GM12864 (cell line): Measurements from ENCODE around the gene ELK1.
"Not testable (repeated sequence)": the region's sequence is repeated elsewhere in the genome, so short reads cannot be mapped to it uniquely, and the experiment has no call there.

Experiments
- DNase-seq: peaks from one replicate; pipeline ENCODE4 v3.0.0-alpha.2; 2011; ENCODE audit warnings: low read depth
- H3K4me3 ChIP-seq: 2 replicates; pipeline ENCODE4 v1.5.1; 2011; ENCODE audit warnings: mild to moderate bottlenecking, low read depth, low read length, control low read depth
- TF ChIP-seq, protein P1 (sequence below): IDR thresholded peaks from 2 replicates; pipeline ENCODE4 v1.5.1; 2011; ENCODE audit warnings: low read depth, mild to moderate bottlenecking, moderate library complexity, low read length, control low read depth, inconsistent platforms; ENCODE audit errors: missing control alignments

Gene ELK1, protein sequence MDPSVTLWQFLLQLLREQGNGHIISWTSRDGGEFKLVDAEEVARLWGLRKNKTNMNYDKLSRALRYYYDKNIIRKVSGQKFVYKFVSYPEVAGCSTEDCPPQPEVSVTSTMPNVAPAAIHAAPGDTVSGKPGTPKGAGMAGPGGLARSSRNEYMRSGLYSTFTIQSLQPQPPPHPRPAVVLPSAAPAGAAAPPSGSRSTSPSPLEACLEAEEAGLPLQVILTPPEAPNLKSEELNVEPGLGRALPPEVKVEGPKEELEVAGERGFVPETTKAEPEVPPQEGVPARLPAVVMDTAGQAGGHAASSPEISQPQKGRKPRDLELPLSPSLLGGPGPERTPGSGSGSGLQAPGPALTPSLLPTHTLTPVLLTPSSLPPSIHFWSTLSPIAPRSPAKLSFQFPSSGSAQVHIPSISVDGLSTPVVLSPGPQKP

DNA sequence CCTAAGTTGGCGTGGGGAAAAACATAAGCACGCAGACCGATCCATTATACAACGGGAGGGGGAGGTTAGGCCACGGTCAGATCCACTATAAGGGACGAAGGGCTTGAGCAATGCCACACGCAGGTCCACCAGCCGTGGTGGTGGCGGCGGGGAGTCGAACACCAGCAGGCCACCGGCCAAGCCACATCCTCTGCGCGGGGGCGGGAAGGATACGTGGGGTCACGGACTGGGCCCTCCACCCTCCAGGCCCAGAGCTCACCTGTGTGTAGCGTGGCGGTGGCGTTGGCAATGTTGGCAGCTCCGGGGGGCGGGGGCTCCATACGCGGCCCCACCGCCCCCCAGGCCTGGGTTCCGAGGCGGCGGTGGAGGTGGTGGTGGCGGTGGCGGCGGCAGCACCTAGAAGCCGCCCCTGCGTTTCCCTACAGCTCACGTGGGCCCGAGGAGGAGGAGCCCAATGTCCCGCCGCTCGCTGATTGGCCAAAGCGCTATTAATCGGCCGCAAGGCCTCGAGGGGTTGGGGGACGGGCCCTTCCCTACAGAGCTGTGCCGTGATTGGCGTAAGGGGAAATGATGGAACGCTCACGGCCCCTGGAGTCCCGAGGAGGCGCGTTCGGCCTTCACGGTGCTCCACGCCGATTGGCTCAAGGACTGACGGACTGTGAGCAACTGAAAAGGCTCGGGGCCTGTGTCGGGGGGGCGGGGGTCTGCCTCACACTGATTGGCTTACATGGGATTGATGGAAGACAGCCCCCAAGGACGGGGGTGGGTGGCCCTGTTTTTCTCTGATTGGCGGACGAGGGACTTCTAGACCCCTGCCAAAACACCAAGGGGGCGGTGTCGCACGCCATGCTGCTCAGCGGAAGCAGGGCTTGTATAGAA lies at the start of gene ELK1:
ELK1 (minus strand) TSS at position 400 of the 879 bp plus-strand sequence. CDS start 9,122 bp downstream, outside the sequence.
- TF ChIP-seq, protein P1, sequence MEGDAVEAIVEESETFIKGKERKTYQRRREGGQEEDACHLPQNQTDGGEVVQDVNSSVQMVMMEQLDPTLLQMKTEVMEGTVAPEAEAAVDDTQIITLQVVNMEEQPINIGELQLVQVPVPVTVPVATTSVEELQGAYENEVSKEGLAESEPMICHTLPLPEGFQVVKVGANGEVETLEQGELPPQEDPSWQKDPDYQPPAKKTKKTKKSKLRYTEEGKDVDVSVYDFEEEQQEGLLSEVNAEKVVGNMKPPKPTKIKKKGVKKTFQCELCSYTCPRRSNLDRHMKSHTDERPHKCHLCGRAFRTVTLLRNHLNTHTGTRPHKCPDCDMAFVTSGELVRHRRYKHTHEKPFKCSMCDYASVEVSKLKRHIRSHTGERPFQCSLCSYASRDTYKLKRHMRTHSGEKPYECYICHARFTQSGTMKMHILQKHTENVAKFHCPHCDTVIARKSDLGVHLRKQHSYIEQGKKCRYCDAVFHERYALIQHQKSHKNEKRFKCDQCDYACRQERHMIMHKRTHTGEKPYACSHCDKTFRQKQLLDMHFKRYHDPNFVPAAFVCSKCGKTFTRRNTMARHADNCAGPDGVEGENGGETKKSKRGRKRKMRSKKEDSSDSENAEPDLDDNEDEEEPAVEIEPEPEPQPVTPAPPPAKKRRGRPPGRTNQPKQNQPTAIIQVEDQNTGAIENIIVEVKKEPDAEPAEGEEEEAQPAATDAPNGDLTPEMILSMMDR, result no peak
- peak within 1 kb of the TSS; percentile 79 for H3K4me3 ChIP-seq

DNA sequence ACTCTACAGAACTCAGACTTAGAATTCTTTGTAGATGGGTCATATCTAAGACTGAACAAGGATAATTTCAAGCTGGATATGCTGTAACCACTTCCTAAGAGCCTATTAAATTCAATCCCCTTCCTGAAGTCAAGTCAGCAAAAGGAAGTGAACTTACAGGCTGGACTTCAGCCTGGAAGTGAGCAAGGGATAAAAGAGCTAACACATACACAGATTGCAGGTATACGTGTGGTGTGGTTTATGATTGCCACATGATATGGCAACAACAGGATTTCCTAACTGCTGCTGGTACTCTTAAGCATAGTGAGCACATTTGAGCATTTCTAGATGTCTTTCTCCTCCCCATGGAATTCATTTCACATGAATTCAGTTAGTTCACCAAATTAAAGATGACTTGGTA lies 46.8 kb upstream of the ELK1 start:
- TF ChIP-seq, protein P1, result no peak
- DNase-seq, result no peak
- H3K4me3 ChIP-seq, result no peak overlapping the region

More for the DNA sequence above, at the start of gene ELK1:
- peak; percentile 91 for DNase-seq

DNA sequence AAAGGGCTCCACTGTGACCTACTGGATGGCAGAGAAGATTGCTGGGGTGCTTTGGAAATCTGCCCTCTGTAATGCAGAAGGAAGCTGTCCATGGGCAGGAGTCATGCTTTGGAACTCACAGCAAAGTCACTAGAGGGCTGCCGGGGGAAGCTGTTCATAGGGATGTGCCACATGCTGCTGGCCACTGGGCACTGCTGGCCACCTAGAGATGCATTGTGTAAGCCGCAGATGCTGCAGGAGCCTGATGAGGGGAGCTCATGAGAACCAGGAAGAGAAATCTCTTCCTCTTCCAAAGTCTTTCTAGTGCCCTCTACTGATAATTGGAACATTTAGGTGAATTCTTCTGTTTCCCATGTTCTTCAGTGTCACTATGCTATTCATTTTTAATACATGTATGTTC lies 39.8 kb upstream of the ELK1 start:
- TF ChIP-seq, protein P1, result no peak
- DNase-seq, result no peak

DNA sequence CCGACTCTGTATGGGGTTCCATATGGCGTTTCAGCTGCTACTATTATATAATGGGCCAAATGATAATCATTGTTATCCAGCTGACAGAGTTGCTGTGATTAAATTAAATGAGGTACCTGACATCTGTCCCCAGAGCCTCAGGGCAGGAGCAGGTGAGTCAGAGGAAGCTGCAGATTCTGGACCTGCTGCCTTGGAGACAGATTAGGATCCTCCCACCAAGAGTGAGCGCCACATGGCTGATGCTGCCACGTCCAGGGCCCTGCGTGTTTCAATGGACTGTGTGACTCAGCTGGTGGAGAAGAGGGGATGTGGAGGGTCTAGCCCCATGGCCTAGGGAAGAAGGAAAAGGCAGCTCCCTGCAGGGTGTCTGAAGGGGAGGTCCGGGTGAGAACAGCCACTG lies 36.9 kb upstream of the ELK1 start:
- no peak for DNase-seq
- H3K4me3 ChIP-seq, result no peak overlapping the region
- TF ChIP-seq, protein P1, result no peak

More for the DNA sequence above, 39.8 kb upstream of the ELK1 start:
- H3K4me3 ChIP-seq, result no peak overlapping the region

DNA sequence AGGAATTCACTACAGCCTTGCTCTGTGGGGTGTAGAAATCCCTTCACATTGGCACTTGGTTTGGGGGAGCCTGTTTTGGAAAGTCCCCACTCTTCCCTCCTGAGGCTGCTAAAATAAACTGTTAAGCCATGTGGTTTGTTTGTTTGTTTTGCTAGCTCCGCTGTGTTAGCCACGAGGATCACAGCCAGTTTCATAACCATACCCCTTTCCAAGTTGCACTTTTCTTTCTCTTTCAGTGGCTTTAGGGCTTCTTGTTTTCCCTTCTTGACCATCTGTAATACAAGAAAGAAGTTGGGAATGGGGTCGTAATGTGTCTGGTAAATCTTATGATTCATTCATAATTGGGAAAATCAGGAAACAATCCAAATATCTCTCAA lies 33.5 kb upstream of the ELK1 start:
- TF ChIP-seq, protein P1, result no peak
- H3K4me3 ChIP-seq, result no peak overlapping the region

DNA sequence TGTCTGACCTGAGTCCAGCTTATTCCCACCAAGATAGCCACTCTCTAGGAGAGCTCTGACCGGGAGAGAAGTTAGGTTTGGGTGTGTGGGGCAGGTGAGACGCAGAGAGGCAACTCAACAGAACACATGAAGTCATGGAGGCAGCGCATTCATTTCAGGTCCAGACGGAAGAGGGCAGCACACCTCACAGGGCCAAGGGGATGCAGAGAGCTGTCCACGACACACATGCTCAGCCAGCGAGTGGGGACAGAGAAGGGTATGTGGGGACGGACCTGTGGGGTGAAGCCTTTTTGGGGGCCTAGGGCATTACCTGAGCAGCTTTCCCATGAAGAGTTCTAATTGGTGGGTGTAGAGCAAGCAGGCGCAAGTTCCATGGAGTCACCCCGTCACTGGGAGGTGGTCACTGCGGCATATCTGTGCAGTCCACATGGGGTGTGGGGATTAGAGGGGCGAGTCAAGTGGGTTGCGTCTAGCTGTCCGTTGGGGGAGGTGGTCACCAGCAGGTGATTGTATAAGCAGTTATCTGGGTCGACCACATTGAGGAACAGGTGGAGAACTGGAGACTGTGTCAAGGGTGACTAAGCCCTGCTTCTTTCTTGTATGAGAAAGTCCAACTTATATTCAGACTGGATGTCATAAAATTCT lies 32.9 kb upstream of the ELK1 start:
- TF ChIP-seq, protein P1, result no peak
- DNase-seq, result no peak
- H3K4me3 ChIP-seq, result no peak overlapping the region

More for the DNA sequence above, 33.5 kb upstream of the ELK1 start:
- no peak for DNase-seq

DNA sequence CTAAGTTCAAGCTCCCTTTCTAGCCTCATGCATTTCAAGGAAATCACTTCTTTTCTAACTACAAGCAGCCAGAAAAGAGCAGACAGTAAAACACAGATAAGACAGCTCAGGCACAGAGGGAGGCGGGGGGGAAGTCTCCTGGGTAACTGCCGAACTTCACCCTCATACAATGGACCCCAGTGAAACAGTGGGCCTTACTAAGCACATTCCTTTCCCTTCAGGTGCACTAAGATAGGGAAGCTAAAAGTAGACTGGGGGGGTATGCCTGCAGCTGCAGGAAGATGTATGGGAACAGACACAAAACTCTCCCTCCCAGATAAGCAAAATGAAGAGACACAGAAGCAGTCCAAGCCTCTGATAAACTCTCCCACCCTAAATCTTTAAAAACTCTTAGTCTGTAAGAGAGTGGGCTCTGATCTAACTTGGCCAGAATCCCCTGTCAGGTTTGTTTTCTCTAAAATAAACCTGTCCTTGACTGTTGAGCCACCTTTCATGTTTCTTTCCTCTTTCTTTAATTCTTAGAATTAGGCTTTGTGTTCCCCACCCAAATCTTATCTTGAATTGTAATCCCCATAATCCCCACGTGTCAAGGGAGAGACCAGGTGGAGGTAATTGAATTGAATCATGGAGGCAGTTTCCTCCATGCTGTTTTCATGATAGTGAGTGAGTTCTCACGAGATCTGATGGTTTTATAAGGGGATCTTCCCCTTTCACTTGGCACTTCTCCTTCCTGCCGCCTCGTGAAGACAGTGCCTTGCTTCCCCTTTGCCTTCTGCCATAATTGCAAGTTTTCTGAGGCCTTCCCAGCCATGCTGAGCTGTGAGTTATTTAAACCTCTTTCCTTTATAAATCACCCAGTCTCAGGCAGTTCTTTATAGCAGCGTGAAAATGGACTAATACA lies 25.8 kb upstream of the ELK1 start:
- not testable (repeated sequence) for DNase-seq, H3K4me3 ChIP-seq
